HepG2 (cell line): ENCODE data around the gene SEC11A. TPM values are rescaled to one million over a fixed set of nuclear protein-coding genes. Genes with fewer than 3 reads are reported as not detected.
"Not testable (repeated sequence)": the region's sequence is repeated elsewhere in the genome, so short reads cannot be mapped to it uniquely, and the experiment has no call there.

Source experiments
- ATAC-seq: fragments of 200-7000 bp; cut with Tn5 transposase; 3 replicates; pipeline ENCODE4 v1.9.1; 2020; ENCODE audit warnings: mild to moderate bottlenecking, moderate library complexity
- BruUV-seq: library from RNA; stranded (reverse); fragments of 400-500 nt; replicated peaks from 2 replicates; lab custom pipeline; 2021; lab: Mats Ljungman, UMichigan
- CTCF ChIA-PET: fragments of 300-600 bp; formaldehyde crosslinking; extraction: SDS; loops from one replicate; lab custom pipeline; 2021; ENCODE audit warnings: low total read pairs, inconsistent platforms, low intra/inter-chr PET ratio; lab: Yijun Ruan, JAX
- POLR2A ChIA-PET: fragments of 350-600 bp; sonication (Branson Sonifier 250); formaldehyde crosslinking; loops from one replicate; lab custom pipeline; 2020; ENCODE audit warnings: antibody characterized with exemption, inconsistent platforms; lab: Yijun Ruan, JAX
- DNase-seq: peaks from one replicate; pipeline ENCODE4 v3.0.0-alpha.2; 2015; ENCODE audit warnings: low spot score
- FAIRE-seq: peaks from 3 replicates; lab custom pipeline; 2011; peaks lifted over from hg19 to GRCh38; lab: Jason Lieb, UNC
- H2AFZ ChIP-seq: one replicate; pipeline ENCODE4 v1.6.1; 2011; ENCODE audit warnings: low read length, inconsistent platforms
- H3K27ac ChIP-seq: fragments of 300-600 bp; 3 replicates; pipeline ENCODE4 v1.8.0; 2011; ENCODE audit warnings: mixed run types, mild to moderate bottlenecking, mixed read lengths, low read length, inconsistent platforms; ENCODE audit not compliant: insufficient read depth; ENCODE audit errors: extremely low read length
- H3K27me3 ChIP-seq, 2 experiments: fragments of 200-600 bp in 1 of 2; 2 replicates in 1 of 2; 3 replicates in 1 of 2; pipeline versions ENCODE4 v1.6.0 to v1.8.0; 2011; ENCODE audit warnings: low read length in 2 of 2, mild to moderate bottlenecking in 2 of 2, moderate library complexity in 2 of 2, inconsistent platforms in 1 of 2; ENCODE audit not compliant: insufficient read depth in 2 of 2, control insufficient read depth in 1 of 2
- H3K36me3 ChIP-seq, 2 experiments: fragments of 200-600 bp in 1 of 2; replicated peaks in 1 of 2; 2 replicates in 1 of 2; 3 replicates in 1 of 2; pipeline versions ENCODE4 v1.5.1 to v1.8.0; 2011; ENCODE audit warnings: low read length in 2 of 2, inconsistent platforms in 1 of 2; ENCODE audit not compliant: insufficient read depth in 2 of 2, control insufficient read depth in 1 of 2
- H3K4me1 ChIP-seq: 2 replicates; pipeline ENCODE4 v1.5.1; 2012; ENCODE audit warnings: low read length, inconsistent platforms; ENCODE audit not compliant: insufficient read depth
- H3K4me2 ChIP-seq: 2 replicates; pipeline ENCODE4 v1.6.0; 2011; ENCODE audit warnings: low read depth, low read length, inconsistent platforms
- H3K4me3 ChIP-seq, 3 experiments: fragments of 200-600 bp in 1 of 3; sonication (generic), shearing (Covaris generic) in 1 of 3; replicated peaks in 1 of 3; 2 replicates each; pipeline ENCODE4 v1.5.1; 2011 to 2016; ENCODE audit warnings: low read length in 3 of 3, inconsistent platforms in 2 of 3, low read depth in 2 of 3, mild to moderate bottlenecking in 2 of 3, control low read depth in 1 of 3, mixed read lengths in 1 of 3; ENCODE audit not compliant: insufficient read depth in 1 of 3
- H3K79me2 ChIP-seq: one replicate; pipeline ENCODE4 v1.6.1; 2011; ENCODE audit warnings: low read length, inconsistent platforms; ENCODE audit not compliant: insufficient read depth
- H3K9ac ChIP-seq: 2 replicates; pipeline ENCODE4 v1.6.0; 2011; ENCODE audit warnings: mild to moderate bottlenecking, low read depth, low read length, inconsistent platforms; ENCODE audit not compliant: insufficient read depth
- H3K9me3 ChIP-seq: 2 replicates; pipeline ENCODE4 v1.5.1; 2012; ENCODE audit warnings: mild to moderate bottlenecking, low read length
- H4K20me1 ChIP-seq: 2 replicates; pipeline ENCODE4 v1.6.0; 2011; ENCODE audit warnings: inconsistent platforms, mild to moderate bottlenecking, low read length, moderate library complexity; ENCODE audit not compliant: insufficient read depth
- EP300 ChIP-seq, 3 experiments: sonication (generic) in 1 of 3; formaldehyde crosslinking in 1 of 3; IDR thresholded peaks; 2 replicates each; pipeline versions ENCODE4 v1.5.1 to v1.6.1; 2011 to 2020; ENCODE audit warnings: low read depth in 2 of 3, low read length in 2 of 3, borderline replicate concordance in 1 of 3, improper control_type of control experiment in 1 of 3, mild to moderate bottlenecking in 1 of 3, missing genetic modification reagents in 1 of 3, moderate library complexity in 1 of 3
- FOXP1 ChIP-seq, 2 experiments: fragments of 450-650 bp in 1 of 2; IDR thresholded peaks; 2 replicates each; pipeline ENCODE4 v1.6.1; 2017 to 2018; ENCODE audit warnings: antibody characterized with exemption in 1 of 2
- HDAC1 ChIP-seq: sonication (generic); formaldehyde crosslinking; IDR thresholded peaks from 2 replicates; pipeline ENCODE4 v1.5.1; 2020; ENCODE audit warnings: mild to moderate bottlenecking, missing genetic modification reagents
- HNF4A ChIP-seq: sonication (generic); formaldehyde crosslinking; IDR thresholded peaks from 2 replicates; pipeline ENCODE4 v1.4.0; 2020; ENCODE audit warnings: missing genetic modification reagents
- KLF16 ChIP-seq, 2 experiments: sonication (generic) in 1 of 2; formaldehyde crosslinking in 1 of 2; IDR thresholded peaks; 2 replicates each; pipeline versions ENCODE4 v1.6.1 to v1.8.0; 2016 to 2023; ENCODE audit warnings: missing genetic modification reagents in 2 of 2, missing compliant biosample characterization in 1 of 2
- NR2F6 ChIP-seq, 2 experiments: IDR thresholded peaks; 2 replicates each; pipeline ENCODE4 v1.6.1; 2016; ENCODE audit warnings: antibody characterized with exemption in 1 of 2, mild to moderate bottlenecking in 1 of 2
- PITX1 ChIP-seq: sonication (generic); formaldehyde crosslinking; IDR thresholded peaks from 2 replicates; pipeline ENCODE4 v1.5.1; 2020; ENCODE audit warnings: mild to moderate bottlenecking, missing genetic modification reagents
- RARA ChIP-seq: IDR thresholded peaks from 2 replicates; pipeline ENCODE4 v1.6.1; 2016; ENCODE audit warnings: missing genetic modification reagents, missing compliant biosample characterization
- SP5 ChIP-seq: IDR thresholded peaks from 2 replicates; pipeline ENCODE4 v1.6.1; 2016; ENCODE audit warnings: low read depth, borderline replicate concordance
- TEAD3 ChIP-seq: optimal IDR thresholded peaks from 2 replicates; pipeline ENCODE3; 2016; ENCODE audit warnings: borderline replicate concordance
- ZMYM2 ChIP-seq: sonication (generic); formaldehyde crosslinking; IDR thresholded peaks from 2 replicates; pipeline ENCODE4 v1.8.0; 2022; ENCODE audit warnings: mild to moderate bottlenecking, missing genetic modification reagents
- ZMYM3 ChIP-seq: sonication (generic); formaldehyde crosslinking; IDR thresholded peaks from 2 replicates; pipeline ENCODE4 v1.5.1; 2020; ENCODE audit warnings: mild to moderate bottlenecking, missing genetic modification reagents
- ZNF121 ChIP-seq: sonication (generic); formaldehyde crosslinking; IDR thresholded peaks from 2 replicates; pipeline ENCODE4 v1.5.0; 2020; ENCODE audit warnings: mild to moderate bottlenecking, missing genetic modification reagents
- ZNF609 ChIP-seq: sonication (generic); formaldehyde crosslinking; IDR thresholded peaks from 2 replicates; pipeline ENCODE4 v1.4.0; 2020; ENCODE audit warnings: mild to moderate bottlenecking, missing genetic modification reagents, borderline replicate concordance
- WGBS: methylation state at CpG from one replicate; pipeline ENCODE4 v1.1.6; 2017; ENCODE audit warnings: low lambda C conversion rate; 5-methylcytosine and 5-hydroxymethylcytosine counted together
- in situ Hi-C: cut with HindIII; loops from 2 replicates; pipeline ENCODE4 v1.10.0; 2017; ENCODE audit warnings: low pct_unique_long_range_greater_than_20kb; ENCODE audit not compliant: extremely low pct_ligation_motif_present
- intact Hi-C: fragments of 100-400 bp; cut with micrococcal nuclease; formaldehyde crosslinking; loops from one replicate; pipeline ENCODE4 v1.10.0; 2022; ENCODE audit not compliant: unreplicated experiment
- polyA plus RNA-seq, 8 experiments: library from polyadenylated mRNA; depleted of rRNA in 3 of 8; stranded (reverse) in 7 of 8; unstranded in 1 of 8; fragments of >200 nt; fragmentation: Illumina TruSeq in 4 of 8; extraction: Trizol in 4 of 8; gene quantifications; 2 replicates each; pipeline versions ENCODE4 v1.2.1 to v1.2.3, GENCODE V29; 2011 to 2016; ENCODE audit warnings: low read depth in 4 of 8, missing spikeins in 1 of 8, mixed read lengths in 1 of 8; ENCODE audit not compliant: insufficient read depth in 1 of 8
- total RNA-seq, 5 experiments: library from RNA; depleted of rRNA; stranded (reverse); fragments of >200 nt; fragmentation: Illumina TruSeq; extraction: Trizol; gene quantifications; 2 replicates each; pipeline ENCODE4 v1.2.3, GENCODE V29; 2016; ENCODE audit warnings: low read depth in 1 of 5
- TF ChIP-seq, protein P1 (sequence below): sonication (generic); formaldehyde crosslinking; IDR thresholded peaks from 2 replicates; pipeline ENCODE4 v1.4.0; 2020; ENCODE audit warnings: missing genetic modification reagents

SEC11A gene
- total and polyA plus RNA-seq, 2 of the 13 experiments (the other 11 are each of a cell fraction or from before 2014, with no cell fraction given) = 141 to 230 TPM

DNA sequence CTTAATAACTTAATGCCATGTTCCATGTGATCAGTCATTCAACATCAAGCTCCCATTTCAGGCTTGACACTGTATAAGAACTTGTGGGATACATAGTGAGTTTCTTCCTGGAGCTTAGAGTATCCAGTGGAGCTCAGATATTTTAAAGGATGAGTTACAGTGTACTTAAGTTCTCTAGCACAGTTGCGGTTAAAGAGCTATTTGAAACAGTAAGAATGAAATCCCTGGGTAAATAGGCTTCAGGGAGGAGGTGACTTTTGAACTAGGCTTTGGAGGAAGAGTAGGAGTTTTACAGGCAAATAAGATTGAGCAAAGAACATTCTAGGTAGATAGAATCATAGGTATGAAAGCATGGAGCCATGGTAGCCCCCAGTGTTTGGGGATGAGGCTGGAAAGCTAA lies 36.3 kb upstream of the SEC11A start (continued):
- TF ChIP-seq ZNF609 = 0 out of 2 replicates have a peak, but pooled peaks have one; percentile 21
- peak; percentile 22 for TF ChIP-seq TEAD3 (CRISPR knock-in tag)
- TF ChIP-seq PITX1 (CRISPR knock-in tag) = 0 out of 2 replicates have a peak, but pooled peaks have one; percentile 24

- H2AFZ ChIP-seq; ATAC-seq; H3K27me3 ChIP-seq; H3K9ac ChIP-seq; in situ Hi-C loops; FAIRE-seq; BruUV-seq; CTCF ChIA-PET; H3K9me3 ChIP-seq; H3K36me3 ChIP-seq; TF ChIP-seq EP300 (CRISPR knock-in tag; IDR thresholded peaks at IDR 0.05; ENCODE audit: borderline replicate concordance): not testable (repeated sequence)
- peak; percentile 15 for DNase-seq
- H3K79me2 ChIP-seq = peaks cover 79% of the 10 kb centered on the region
- H4K20me1 ChIP-seq = peaks cover 24% of the 10 kb centered on the region
- peak overlapping the region; percentile 54 for H3K27ac ChIP-seq
- H3K4me3 ChIP-seq = peak overlapping the region in 2 of 3 experiments; percentile 20 to 44; a peak in 2 of 6 replicates
- TF ChIP-seq FOXP1 (IDR thresholded peaks at IDR 0.05) = peak; percentile 68; the same call in 1 of the 2 replicates
- TF ChIP-seq FOXP1 (CRISPR knock-in tag; IDR thresholded peaks at IDR 0.05) = peak; percentile 81
- TF ChIP-seq ZMYM2 (CRISPR knock-in tag) = 0 out of 2 replicates have a peak, but pooled peaks have one; percentile 38
- TF ChIP-seq ZMYM3 (CRISPR knock-in tag) = 0 out of 2 replicates have a peak, but pooled peaks have one; percentile 13
- 0 out of 4 replicates have a peak, but pooled peaks of 1 of the 2 experiments have one; percentile 7 for TF ChIP-seq KLF16 (CRISPR knock-in tag; IDR thresholded peaks at IDR 0.05)
- peak; percentile 72 for TF ChIP-seq RARA
- TF ChIP-seq ZNF121 (CRISPR knock-in tag) = peak; percentile 96
- TF ChIP-seq EP300 (IDR thresholded peaks at IDR 0.05; ENCODE audit: low read depth in 2 of 2, low read length in 2 of 2) = peak in 1 of 2 experiments; percentile 11; a peak in 1 of 4 replicates
- TF ChIP-seq, protein P1, sequence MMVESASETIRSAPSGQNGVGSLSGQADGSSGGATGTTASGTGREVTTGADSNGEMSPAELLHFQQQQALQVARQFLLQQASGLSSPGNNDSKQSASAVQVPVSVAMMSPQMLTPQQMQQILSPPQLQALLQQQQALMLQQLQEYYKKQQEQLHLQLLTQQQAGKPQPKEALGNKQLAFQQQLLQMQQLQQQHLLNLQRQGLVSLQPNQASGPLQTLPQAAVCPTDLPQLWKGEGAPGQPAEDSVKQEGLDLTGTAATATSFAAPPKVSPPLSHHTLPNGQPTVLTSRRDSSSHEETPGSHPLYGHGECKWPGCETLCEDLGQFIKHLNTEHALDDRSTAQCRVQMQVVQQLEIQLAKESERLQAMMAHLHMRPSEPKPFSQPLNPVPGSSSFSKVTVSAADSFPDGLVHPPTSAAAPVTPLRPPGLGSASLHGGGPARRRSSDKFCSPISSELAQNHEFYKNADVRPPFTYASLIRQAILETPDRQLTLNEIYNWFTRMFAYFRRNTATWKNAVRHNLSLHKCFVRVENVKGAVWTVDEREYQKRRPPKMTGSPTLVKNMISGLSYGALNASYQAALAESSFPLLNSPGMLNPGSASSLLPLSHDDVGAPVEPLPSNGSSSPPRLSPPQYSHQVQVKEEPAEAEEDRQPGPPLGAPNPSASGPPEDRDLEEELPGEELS (CRISPR knock-in tag) = peak; percentile 75
- TF ChIP-seq HNF4A (CRISPR knock-in tag) = peak; percentile 36; the same call in 1 of the 2 replicates
- peak; percentile 21 for TF ChIP-seq NR2F6 (IDR thresholded peaks at IDR 0.05)
- peak; percentile 40; the same call in 1 of the 2 replicates for TF ChIP-seq NR2F6 (CRISPR knock-in tag; IDR thresholded peaks at IDR 0.05)
- TF ChIP-seq HDAC1 = 0 out of 2 replicates have a peak, but pooled peaks have one; percentile 22
- peak; percentile 49; the same call in 1 of the 2 replicates for TF ChIP-seq SP5 (CRISPR knock-in tag)
- 45% methylated on average over 6 of the region's 6 CpGs for whole genome bisulfite sequencing
- H3K4me2 ChIP-seq = peak overlapping the region; percentile 80
- intact Hi-C loops = loop anchor here (1.0 to 10.0 kb wide), 2 partner anchors 63 to 93 kb away; partner anchors contain the start of genes ALPK3 and NMB
- peaks cover 76% of the 10 kb centered on the region for H3K4me1 ChIP-seq
- POLR2A ChIA-PET = interaction anchor here (0.9 to 1.6 kb wide), 4 partner anchors 10 to 100 kb away, joined by 3 to 10 read pairs (median 4); partner anchors contain the start of gene SEC11A
Observed at GRCh38 chr15:84751721-84752120, 35.8 kb upstream of the SEC11A start.
